ENCODE measurements around the gene NPS.

The NPS gene

DNA sequence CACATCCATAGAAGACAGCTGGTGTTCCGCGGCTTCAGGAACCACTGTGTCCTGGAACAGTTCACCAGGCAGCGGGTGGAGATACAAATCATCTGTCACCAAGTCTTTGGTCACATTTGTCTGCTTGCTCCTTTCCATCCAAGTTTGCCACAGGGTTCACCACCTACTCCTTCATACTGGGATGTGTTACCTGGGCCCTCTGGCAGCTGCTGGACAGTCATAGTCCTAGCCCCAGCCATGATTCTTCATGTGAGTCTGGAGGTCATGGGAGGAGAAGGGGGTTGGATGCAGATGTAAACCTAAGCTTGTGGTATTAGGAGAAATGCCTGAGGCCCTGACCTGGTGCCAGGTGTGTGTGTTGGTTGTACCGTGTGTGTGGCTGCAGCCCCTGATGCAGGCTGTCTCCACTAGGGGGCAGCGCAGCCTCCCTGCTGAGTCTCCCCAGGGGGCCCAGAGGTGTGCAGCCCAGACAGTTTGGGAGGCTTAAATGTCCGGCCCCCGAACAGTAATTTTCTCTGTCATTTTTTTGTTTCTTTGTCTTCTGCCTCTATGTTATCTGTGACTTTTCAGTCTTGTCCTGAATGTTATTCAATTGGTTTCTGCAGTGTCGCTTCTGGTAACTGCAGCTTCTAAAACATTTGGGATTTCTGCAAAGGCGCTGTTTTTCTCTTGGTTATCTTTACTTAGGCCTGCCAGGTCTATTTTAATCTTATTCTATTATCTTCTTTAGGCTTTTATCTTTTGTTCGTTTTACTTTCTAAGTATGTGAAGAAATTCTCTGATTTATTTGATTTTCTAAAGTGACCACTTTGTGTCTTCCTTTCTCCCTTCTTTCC, 14.8 kb downstream of the NPS start:
- no peak for DNase-seq

GRCh38 chr10:127564644-127565043, 15.5 kb downstream of the NPS start:
- no peak for DNase-seq

GRCh38 chr10:127565583-127565982, 16.5 kb downstream of the NPS start:
- DNase-seq: no peak

DNA sequence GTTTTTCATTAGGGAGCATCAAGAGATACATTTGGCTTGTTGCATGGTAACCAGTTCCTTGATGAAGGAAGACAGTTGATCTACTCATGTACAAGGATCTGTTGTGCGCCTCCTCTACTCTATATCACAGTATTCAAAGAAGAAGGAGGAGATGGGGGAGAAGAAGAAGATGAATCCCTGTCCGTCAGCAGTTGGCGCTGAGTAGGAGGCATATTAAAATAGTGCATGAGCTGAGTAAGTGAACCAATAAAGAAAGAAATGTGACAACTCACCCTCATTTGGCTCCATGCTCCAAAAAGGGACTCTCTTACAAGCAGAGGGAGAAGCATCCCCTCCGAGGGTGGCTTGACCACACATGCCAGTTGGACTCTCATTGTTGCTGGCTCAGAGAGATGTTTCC, 20.1 kb downstream of the NPS start:
- DNase-seq: no peak

DNA sequence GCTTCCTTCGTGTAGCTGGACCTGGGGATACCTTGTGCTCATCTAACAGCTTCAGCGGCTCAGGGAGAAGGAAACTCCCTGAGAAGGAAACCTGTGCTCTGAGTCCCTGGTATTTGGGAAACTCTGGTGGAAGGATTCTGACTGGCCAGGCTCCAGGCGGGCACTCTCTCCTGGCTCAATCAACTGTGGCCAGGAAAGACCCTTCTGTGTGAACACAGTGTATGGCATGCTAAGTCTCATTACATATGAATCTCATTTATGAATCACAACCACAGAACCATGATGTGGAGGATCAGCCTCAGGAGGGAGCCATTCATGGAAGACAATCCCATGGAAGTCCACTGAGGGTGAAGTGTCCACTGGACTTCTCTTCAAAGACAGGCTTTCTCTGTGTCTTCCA, 20.9 kb downstream of the NPS start:
- DNase-seq: no peak

GRCh38 chr10:127571386-127571785, 22.3 kb downstream of the NPS start:
- DNase-seq: no peak

DNA sequence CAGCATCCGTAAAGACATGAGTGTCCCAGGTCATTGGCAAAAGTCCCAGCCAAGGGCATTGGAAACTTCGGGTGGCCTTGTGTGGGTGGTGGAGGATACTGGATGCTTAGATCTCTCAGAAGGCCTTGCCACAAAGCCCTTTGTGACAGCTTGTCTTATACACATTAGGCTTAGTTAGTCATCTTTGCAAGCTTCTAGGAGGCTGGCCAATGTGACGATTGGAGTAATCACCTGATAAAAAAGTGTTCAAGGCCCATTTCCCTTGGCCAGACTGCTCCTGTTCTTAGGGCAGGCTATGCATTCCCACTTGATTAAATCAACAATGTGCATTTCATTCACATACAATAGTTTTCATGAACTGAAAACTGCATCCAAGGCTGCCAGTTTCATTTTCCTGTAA, 26.9 kb downstream of the NPS start:
- no peak for DNase-seq

- no peak for DNase-seq
Observed at GRCh38 chr10:127576740-127577161, 27.6 kb downstream of the NPS start.

DNA sequence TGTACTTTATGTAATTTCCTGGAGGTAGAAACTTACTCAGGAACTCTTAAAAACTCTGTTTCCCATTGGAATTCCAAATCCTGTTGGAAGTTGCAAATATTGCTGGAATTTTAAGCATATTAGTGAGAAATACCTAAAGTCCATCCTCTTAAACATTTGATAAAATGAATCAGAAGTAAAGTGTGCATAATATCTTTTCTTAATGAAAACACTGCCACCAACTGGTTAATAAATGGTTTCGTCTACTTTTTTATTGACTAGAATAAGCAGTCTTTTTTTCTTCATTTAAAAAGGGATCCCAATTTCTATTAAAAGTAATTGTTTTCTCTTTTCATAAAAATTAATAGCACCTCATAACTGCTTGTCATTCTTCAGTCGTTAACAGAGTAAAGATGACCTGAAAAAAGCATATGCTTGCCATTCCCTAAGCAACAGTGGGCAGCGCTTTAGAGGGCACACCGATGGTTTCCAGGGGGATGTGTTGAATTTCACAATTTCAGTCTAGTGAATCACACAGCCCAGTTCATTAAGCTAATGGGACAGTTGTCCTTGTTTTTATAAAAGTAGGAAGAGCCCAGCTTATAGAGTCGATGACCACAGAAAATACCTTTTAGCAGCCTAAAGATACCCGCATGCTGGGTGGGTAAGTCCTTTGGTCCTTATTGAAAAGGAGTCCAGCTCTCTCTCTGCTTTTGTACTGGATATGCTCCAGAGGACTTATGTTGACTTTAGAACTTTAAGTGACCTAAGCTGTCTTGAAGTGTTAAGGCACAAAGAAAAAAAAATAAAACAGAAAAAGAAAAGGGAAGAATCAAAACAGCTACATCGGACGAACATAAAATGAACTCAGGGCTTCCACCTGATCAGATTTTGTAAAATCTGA, 28.5 kb downstream of the NPS start:
- peak; percentile 15 for DNase-seq

DNA sequence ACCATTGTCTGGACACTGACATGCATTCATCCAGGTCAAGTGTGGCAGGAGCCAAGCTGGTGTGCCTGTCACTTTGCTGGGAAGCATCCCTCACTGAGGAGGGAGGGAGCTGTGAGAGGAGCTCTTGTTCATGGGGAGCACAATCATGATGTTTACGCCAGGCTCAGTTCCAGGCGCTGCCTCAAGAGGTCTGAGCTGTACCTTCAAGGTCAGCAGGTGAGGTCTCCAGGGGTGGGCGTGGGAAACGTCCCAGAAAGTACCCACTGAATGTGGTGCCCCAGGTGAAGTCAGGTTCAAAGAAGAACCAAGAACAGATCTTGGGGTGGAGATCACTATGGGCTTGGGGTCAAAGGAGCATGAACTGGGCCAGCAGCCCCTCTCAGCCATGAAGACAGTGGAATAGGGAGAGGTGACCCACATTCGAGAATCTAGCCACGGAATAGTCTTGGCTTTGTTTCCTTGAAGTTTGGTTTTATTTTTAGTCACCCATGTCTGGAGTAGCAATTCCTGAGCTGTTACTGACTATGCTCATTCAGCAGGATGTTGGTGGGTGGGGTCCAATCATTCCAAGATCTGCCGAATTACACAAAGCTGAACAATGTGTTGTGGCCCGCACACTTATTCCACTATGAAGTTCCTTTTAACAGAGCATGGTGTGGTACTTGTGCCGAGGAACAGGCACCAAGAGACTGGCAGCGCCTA, 29.3 kb downstream of the NPS start:
- DNase-seq: no peak

- DNase-seq: no peak
Observed at GRCh38 chr10:127578961-127579305, 29.8 kb downstream of the NPS start.

- DNase-seq: no peak
Observed at GRCh38 chr10:127579640-127580039, 30.5 kb downstream of the NPS start.

GRCh38 chr10:127580822-127581221, 31.7 kb downstream of the NPS start:
- no peak for DNase-seq

DNA sequence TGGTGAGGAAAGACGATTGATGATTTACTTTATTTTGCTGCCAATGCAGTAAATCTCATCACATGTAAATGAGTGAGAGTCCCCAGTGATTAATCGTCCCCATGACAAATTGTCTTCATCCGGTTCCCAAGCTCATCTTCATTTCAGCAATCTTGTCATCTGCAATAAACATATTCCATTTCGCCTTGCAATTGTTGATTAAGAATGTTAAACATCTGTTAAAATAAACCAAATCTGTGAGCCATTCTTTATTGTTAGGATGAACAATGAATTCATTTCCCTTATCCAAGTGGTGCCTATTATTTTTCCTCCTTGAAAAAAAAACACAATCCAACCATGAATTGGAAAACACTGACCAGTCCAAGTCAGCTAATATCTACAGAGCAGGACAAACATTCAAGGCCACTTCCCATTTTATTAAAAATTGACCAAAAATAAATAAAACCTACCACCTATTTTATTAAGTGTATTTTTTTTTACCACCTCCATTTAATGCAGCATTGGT, 36.5 kb downstream of the NPS start:
- no peak for DNase-seq

DNA sequence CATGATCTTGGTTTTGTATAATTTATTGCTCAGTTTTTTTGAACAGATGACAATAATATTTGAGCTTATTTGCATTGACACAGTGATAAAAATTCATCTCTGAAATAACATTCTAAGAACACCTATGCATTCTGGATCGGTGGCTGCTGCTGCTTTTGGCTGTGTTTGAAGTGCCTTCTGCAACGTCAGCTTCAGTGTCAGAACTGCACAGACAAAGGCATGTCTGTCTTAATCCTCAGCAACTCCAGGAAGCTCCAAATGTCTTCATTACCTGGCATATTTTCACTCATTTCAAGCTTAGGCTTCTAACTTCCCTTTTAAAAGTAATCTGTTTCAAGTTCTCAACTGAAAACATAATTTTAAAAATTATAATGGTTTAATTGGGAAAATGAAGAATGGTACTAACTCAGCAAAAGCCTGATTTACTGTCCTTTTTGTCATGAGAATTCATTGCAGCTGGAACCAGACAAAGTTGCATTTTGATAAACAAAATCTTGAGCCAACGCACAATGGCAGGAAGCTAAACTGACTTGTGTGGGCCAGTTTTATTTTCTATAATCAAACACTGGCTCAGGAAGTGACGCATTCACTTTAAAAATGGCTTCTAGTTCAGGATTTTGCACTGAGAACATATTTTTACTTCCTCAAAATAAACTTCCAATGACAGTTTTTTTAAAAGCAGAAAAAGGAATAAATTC, 38.7 kb downstream of the NPS start:
- no peak for DNase-seq

- no peak for DNase-seq
Observed at GRCh38 chr10:127592586-127592985, 43.5 kb downstream of the NPS start.

GRCh38 chr10:127600479-127600878, 51.4 kb downstream of the NPS start:
- DNase-seq: no peak

All from DMS79 treated with DMSO at 0.1 percent for 48 hours (cell line).